Activated naive CD4-positive, alpha-beta T cell treated with Interleukin-2 at 50 U/mL for 16 hours (primary cell): ENCODE results near the gene GNA15.
"Not testable (repeated sequence)": the region's sequence is repeated elsewhere in the genome, so short reads cannot be mapped to it uniquely, and the experiment has no call there.

Source experiments
- DNase-seq: peaks from one replicate; pipeline ENCODE4 v3.0.0-alpha.2; 2020

The GNA15 gene

GRCh38 chr19:3192684-3193083 is 56.9 kb downstream of the GNA15 start:
- DNase-seq: no peak

DNA sequence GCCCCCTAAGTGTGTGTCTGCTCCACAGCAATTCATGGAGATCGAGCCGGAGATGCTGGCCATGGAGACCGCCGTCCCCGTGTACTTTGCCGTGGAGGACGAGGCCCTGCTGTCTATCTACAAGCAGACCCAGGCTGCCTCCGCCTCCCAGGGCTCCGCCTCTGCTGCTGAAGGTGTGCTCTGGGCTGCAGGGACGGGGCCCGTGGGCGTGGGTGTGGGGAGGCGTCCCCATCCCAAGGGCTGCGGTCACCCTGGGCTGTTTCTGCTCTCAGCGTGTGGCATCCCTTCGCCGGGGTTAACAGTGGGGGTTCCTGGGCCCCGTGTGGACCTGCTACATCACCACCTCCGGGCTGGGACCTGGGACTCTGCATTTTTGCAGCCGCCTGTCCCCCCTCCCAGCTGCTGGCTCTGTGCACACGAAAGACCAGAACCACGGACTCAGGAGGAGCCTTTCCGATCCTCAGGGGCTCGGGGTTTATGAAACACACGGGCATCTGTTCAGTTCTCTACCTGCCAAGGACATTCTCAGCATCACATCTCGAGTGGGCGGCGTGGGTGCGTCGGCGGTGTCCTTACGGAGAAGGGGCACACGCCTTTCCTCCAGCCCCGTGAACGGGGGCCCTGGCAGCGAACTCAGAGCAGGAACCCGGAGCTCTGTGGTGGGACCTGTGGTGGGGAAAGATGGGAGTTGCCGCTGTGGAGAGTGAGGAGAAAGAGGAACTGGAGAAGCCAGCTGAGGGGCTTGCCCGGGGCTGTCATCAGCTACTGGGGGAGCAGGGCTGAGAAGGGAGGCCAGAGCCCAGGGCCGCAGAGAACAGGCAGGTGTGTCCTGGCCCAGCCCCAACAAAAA is 57.6 kb downstream of the GNA15 start:
- DNase-seq: no peak

DNA sequence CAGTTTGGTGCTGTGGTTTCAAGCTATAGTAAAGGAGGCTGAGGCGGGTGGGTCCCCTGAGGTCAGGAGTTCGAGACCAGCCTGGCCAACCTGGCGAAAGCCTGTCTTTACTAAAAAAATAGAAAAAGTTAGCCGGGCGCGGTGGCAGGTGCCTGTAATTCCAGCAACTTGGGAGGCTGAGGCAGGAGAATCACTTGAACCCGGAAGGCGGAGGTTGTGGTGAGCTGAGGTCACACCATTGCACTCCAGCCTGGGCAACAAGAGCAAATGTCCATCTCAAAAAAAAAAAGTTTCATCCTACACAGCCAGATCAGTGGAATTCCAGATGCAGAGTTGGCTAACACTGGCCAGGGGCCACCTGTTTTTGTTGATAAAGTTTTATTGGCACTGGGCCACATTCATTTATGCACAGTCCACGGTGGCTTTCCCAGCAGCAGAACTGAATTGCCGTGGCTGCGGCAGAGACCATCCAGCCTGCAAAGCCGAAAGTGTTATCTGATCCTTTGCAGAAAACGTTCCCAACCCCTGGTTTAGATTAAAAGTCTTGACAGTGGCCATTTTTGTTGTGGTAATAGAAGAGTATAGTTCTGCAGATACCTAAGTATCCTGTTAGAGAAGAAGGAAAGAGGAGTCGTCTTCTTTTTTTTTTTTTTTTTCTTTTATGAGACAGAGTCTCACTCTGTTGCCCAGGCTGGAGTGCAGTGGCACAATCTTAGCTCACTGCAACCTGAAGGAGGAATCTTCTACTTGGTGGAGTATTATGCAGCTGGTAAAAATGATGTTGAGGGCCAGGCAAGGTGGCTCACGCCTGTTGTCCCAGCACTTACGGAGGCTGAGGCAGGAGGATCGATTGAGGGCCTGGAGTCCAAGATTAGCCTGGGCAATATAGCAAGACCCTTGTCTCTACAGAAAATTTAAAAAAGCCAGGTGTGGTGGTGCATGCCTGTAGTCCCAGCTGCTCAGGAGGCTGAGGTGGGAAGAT is 58.6 kb downstream of the GNA15 start:
- DNase-seq: no peak

- DNase-seq: no peak
Measured at GRCh38 chr19:3196064-3196932, 60.5 kb downstream of the GNA15 start.

DNA sequence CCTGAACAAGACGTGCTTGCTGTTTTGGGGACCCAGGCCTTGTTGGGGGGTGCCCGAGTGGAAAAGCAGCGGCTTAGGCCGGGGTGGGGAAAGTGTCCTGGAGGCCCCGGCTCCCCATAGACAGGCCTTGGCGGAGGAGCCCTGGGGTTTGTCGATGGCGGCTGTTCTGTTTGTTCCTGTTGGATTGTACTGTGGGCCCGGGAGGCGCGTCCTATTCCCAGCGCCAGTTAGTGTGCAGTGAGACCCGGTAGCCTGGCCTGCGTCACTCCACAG is 61.0 kb downstream of the GNA15 start:
- no peak for DNase-seq

DNA sequence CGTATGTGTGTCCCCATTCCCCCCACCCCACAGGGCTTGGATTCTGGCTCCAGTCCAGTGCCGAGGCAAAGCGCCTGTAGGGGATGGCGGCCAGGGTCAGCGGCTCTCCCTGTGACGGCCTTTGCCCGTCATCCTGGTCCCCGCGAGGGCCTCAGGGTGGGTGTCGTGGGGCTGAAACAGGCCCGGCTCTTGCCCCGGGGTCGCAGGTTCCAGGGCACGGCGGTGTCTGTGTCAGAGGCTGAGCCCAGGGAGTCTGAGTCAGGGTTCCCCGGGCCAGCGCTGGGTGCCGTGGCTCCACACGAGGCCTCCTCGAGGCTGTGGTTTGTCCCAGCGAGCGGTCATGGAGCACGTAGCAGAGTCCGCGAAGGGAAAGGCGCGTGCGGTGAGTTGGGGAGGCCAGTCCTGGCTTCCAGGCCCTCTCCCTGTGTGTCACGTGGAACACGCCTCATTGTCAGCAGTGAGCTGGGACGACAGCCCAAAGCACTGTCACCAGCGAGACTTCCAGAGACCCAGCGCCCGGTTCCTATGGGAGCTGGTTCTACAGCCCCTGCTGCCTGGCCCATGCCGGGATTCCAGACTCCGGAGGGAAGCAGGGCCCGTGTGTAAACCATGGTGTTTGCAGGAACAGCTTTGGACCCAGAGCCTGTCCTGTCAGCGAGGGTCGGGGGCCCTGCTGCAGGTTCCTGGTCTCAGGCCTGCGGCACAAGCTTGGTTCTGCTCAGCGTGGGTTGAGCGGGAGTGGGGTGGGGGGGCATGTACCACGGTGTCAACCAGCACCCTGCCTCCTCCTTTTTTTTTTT is 63.3 kb downstream of the GNA15 start:
- DNase-seq: no peak

GRCh38 chr19:3201072-3201700 is 65.4 kb downstream of the GNA15 start:
- DNase-seq: no peak

- no peak for DNase-seq
Measured at GRCh38 chr19:3201911-3202310, 66.1 kb downstream of the GNA15 start.

DNA sequence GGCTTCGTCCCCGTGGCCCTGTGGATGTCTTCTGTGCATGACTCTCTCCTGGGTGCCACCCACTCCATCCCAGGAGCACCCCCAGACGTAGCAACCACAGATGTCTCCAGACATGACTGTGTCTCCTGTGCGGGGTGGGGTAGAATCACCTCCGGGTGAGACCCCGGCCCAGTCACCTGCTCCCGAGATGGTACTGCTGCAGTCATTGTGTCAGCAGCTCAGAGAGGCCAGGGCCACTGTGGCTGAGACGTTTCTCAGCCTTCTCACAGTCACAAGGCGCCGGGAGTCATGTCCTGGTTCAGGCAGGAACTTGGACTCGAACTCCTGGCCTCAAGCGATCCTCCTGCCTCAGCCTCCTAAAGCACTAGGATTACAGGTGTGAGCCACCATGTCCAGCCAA is 66.5 kb downstream of the GNA15 start:
- no peak for DNase-seq

DNA sequence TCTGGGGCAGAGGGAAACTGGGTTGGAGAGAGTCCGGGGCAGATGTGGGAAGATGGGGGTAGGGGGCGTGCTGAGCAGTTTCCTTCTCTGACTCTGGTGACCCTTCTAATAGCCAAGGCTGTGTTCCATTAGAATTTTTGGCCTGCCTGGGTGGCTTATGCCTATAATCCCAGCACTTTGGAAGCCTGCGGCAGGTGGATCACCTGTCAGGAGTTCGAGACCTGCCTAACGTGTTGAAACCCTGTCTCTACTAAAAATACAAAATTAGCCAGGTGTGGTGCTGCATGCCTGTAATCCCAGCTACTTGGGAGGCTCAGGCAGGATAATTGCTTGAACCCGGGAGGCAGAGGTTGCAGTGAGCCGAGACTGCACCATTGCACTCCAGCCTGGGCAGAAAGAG is 67.1 kb downstream of the GNA15 start:
- not testable (repeated sequence) for DNase-seq

- no peak for DNase-seq
Measured at GRCh38 chr19:3203805-3204645, 68.2 kb downstream of the GNA15 start.

DNA sequence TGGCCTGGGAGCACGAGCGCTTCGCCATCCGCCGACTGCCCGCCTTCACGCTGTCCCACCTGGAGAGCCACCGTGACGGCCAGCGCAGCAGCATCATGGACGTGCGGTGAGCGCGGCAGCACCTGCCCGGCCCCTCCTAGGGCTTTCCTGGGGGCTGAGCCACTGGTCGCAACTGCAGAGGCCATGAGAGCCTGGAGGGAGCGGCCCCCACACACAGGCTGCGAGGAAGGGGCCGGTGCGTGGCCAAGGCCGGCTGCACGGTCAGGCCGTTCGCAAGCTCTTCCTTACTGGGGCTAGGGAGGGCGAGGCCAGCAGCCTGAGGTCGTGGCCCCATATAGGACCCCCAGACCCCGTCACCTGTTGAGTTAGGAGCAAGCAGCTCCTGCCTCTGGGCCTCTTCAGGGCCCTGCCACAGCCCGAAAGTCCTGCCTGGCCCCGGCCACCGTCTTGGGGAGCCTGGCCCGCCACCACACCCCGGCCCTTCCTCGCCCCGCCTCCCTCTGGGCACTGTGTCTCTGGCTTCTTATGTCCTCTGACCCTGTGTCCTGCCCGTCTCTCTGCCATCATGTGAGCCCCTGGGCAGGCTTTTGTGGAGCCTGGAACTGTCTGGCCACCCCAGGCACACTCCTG is 68.9 kb downstream of the GNA15 start:
- no peak for DNase-seq

GRCh38 chr19:3206216-3206953 is 70.6 kb downstream of the GNA15 start:
- DNase-seq: no peak

DNA sequence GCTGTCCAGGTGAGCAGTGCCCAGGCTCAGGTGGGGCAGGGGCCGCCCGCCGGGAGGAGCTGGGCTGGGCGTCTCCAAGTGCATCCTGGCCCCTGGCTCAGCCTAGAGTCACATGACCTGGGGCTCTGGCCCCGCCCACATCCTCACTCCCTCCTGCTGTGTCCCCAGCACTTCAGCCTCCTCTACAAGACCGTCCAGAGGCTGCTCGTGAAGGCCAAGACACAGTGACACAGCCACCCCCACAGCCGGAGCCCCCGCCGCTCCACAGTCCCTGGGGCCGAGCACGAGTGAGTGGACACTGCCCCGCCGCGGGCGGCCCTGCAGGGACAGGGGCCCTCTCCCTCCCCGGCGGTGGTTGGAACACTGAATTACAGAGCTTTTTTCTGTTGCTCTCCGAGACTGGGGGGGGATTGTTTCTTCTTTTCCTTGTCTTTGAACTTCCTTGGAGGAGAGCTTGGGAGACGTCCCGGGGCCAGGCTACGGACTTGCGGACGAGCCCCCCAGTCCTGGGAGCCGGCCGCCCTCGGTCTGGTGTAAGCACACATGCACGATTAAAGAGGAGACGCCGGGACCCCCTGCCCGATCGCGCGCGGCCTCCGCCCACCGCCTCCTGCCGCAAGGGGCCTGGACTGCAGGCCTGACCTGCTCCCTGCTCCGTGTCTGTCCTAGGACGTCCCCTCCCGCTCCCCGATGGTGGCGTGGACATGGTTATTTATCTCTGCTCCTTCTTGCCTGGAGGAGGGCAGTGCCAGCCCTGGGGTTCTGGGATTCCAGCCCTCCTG is 71.8 kb downstream of the GNA15 start:
- DNase-seq: no peak

GRCh38 chr19:3208317-3209207 is 72.7 kb downstream of the GNA15 start:
- DNase-seq: no peak

- DNase-seq: peak; percentile 78
Measured at GRCh38 chr19:3210347-3211017, 74.6 kb downstream of the GNA15 start.

- DNase-seq: no peak
Measured at GRCh38 chr19:3211191-3211590, 75.4 kb downstream of the GNA15 start.
